Measurements from ENCODE around the gene TECPR1.
A peak's percentile ranks its signal among the peaks of the same experiment; 100 is the strongest.

The TECPR1 gene

DNA sequence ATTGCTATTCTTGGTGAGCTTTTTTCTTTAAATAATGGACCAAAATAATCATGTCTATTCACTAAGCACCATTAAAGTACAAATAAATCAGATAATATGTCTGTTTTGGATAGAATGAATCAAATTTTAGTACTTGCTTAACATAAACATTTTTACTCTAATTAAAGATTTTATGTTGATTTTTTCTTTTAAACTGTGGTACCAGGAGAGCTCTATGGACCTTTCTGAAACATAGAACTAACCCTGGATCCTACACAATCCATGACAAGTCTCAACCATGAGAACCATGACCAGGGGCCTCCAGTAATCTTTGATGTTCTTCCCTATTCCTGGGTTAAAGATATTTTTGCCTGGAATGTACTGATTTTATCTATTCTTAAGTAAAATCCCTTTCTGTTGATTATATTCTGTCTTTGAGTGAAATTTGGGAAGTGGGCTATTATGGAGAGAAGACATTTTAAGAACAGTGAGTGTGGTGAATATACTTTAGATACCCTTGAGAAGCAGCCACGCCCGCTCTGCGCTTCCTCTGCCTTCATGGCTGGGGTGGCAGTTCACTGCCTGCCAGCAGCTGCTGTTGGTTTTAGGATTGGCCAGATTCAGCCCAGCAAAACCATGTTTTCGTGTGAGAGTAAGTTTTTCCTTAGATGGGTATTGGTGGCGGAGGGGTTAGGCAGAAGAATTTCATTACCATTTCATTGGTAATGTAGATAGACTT, 83.0 kb downstream of the TECPR1 start:
- Histone ChIP-seq H3K4me1 (no peaks in the 10 kb centered on the region), H3K27ac (no peak overlapping the region), H3K9me3 (no peaks in the 10 kb centered on the region), H3K27me3 (no peaks in the 10 kb centered on the region), H3K4me3 (no peak overlapping the region), H3K36me3 (peaks cover 17 to 29% (median 18%) of the 10 kb centered on the region in 3 donors)
- no peak for DNase-seq
- TF ChIP-seq, protein P1, sequence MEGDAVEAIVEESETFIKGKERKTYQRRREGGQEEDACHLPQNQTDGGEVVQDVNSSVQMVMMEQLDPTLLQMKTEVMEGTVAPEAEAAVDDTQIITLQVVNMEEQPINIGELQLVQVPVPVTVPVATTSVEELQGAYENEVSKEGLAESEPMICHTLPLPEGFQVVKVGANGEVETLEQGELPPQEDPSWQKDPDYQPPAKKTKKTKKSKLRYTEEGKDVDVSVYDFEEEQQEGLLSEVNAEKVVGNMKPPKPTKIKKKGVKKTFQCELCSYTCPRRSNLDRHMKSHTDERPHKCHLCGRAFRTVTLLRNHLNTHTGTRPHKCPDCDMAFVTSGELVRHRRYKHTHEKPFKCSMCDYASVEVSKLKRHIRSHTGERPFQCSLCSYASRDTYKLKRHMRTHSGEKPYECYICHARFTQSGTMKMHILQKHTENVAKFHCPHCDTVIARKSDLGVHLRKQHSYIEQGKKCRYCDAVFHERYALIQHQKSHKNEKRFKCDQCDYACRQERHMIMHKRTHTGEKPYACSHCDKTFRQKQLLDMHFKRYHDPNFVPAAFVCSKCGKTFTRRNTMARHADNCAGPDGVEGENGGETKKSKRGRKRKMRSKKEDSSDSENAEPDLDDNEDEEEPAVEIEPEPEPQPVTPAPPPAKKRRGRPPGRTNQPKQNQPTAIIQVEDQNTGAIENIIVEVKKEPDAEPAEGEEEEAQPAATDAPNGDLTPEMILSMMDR (IDR thresholded peaks at IDR 0.05), result no peak
- intact Hi-C loops (cut with DNase I; ENCODE audit: low total_unique reads), result loop anchor here (2.0 to 5.0 kb wide), 2 partner anchors 62 to 147 kb away; partner anchors contain the start of gene LMTK2

DNA sequence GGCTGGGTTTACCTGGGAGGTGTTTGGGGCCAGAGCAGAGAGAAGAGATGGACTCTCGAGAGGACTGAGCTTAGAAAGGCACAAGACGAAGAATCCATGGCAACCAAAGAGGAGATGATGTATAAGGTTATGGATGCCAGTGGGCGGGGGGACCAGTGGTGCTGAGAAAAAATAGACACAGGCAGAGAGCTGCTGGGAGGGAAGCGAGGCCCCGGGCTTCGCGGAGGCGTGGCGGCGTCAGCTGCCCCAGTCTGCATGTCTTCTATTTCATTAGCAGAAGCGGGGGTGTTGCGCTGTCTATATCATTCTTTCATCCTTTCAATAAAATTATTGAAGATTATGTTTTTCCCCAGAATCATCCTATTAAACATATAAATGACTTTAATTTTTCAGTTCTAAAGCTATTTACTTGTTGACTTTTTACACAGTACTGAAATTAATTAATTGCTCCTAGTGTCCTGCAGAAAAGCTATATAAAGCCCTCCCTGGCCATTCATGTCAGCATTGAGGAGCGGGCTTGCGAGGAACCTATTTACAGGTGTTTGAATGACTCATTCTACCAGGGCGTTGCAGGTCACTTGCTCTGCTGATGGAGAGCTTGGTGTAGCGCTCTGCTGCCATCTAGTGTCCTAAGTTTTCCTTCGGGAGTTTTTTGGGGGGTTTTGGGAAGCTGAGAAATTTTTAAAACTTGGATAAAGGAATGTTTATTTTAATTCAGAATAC, 83.7 kb downstream of the TECPR1 start:
- Histone ChIP-seq H3K4me3 (no peak overlapping the region), H3K27ac (no peak overlapping the region), H3K4me1 (no peaks in the 10 kb centered on the region), H3K27me3 (no peaks in the 10 kb centered on the region), H3K9me3 (no peaks in the 10 kb centered on the region), H3K36me3 (peaks cover 12 to 25% (median 17%) of the 10 kb centered on the region in 3 donors)
- peak in 1 of 2 donors; percentile 38 for DNase-seq
- TF ChIP-seq, protein P1 (IDR thresholded peaks at IDR 0.05), result peak; percentile 69 to 84
- intact Hi-C loops (cut with DNase I; ENCODE audit: low total_unique reads), result loop anchor here (2.0 to 5.0 kb wide), 2 partner anchors 62 to 146 kb away; partner anchors contain the start of gene LMTK2

DNA sequence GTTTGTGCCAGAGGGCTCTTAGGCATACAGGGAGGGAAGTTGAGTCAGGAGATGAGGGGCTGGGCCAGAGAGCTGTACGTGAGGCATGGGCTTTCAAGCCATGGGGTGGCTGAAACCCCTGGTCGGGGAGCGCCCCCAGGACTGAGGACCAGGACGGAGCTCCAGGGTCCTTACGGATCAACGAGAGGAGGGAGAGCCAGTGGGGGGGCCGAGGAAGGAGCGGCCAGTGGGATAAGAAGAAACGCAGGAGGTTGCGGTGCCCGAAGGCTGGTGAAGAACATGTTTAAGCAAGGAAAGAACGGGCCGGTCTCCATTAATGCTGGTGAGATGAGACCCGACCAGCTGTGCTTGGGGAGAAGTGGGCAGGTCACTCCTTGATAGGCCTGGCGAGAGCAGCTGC, 84.4 kb downstream of the TECPR1 start:
- no peak for DNase-seq
- Histone ChIP-seq H3K4me3 (no peak overlapping the region), H3K27ac (no peak overlapping the region), H3K27me3 (no peaks in the 10 kb centered on the region), H3K36me3 (peaks cover 8 to 18% (median 13%) of the 10 kb centered on the region in 3 donors), H3K9me3 (no peaks in the 10 kb centered on the region), H3K4me1 (no peaks in the 10 kb centered on the region)
- intact Hi-C loops (cut with DNase I; ENCODE audit: low total_unique reads), result loop anchor here (2.0 to 5.0 kb wide), 2 partner anchors 61 to 145 kb away; partner anchors contain the start of gene LMTK2
- TF ChIP-seq, protein P1 (IDR thresholded peaks at IDR 0.05), result no peak

DNA sequence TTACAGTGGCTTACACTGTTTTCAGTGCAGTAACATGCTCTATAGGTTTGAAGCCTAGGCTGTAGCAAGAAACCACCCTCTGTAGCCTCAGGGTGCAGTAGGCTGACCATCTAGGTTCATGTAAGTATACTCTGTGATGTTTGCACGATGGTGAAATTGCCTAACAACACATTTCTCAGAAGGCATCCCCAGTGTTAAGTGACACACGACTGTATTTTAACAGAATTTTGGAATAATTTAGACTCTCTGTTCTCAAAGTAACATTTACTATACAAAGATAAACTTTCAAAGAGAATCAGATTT, 85.4 kb downstream of the TECPR1 start:
- TF ChIP-seq, protein P1 (IDR thresholded peaks at IDR 0.05), result no peak
- Histone ChIP-seq H3K4me1 (no peaks in the 10 kb centered on the region), H3K36me3 (peaks cover 0 to 7% (median 3%) of the 10 kb centered on the region in 3 donors), H3K4me3 (no peak overlapping the region), H3K9me3 (no peaks in the 10 kb centered on the region), H3K27me3 (no peaks in the 10 kb centered on the region), H3K27ac (no peak overlapping the region)
- intact Hi-C loops (cut with DNase I; ENCODE audit: low total_unique reads), result loop anchor here (5.0 kb wide), 1 partner anchor 144 kb away; no protein-coding TSS in a partner anchor
- no peak for DNase-seq

DNA sequence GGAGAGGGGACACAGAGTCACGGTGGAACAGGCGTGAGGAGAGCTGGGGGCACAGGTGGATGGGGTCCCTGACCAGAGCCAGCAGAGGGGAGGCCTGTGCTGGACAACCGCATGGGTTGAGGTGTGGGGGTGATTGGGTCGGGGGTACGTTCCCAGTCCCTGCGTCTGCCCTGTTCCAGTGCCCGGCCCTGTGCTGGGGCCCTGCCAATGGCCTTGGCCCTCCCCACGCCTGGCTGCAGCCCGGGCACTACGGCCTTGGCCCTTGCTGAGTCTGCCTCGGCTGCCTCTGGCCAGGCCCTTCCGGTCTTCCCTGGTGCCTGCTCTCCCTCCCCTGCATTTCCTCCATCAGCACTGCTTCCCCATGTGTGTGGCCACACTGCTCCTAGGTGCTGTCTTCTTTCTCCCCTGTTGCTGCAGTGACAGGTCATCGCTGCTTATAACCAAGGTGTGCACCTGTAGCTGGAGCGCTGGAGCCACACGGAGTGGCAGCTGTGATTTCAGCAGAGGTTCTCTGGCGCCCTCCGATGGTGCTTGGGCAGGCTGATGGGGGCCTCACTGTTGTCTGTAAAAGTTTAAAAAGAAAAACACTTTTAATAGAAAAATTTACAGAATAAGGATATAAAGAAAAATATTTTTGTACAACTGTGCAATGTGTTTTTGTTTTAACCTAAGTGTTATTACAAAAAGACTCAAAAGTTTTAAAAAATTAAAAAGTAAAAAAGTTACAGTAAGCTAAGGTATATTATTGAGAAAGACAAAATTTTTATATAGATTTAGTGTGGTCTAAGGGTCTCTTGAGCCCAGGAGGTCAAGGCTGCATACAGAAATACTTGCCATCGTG, 86.0 kb downstream of the TECPR1 start:
- intact Hi-C loops (cut with DNase I; ENCODE audit: low total_unique reads), result loop anchor here (5.0 kb wide), 1 partner anchor 144 kb away; no protein-coding TSS in a partner anchor

More for the DNA sequence above, 86.0 kb downstream of the TECPR1 start:
- Histone ChIP-seq H3K9me3 (no peaks in the 10 kb centered on the region), H3K27ac (no peak overlapping the region), H3K4me3 (no peak overlapping the region), H3K4me1 (no peaks in the 10 kb centered on the region), H3K36me3 (peaks cover 0 to 2% (median 0%) of the 10 kb centered on the region in 3 donors), H3K27me3 (no peaks in the 10 kb centered on the region)
- TF ChIP-seq, protein P1 (IDR thresholded peaks at IDR 0.05), result peak in 1 of 2 experiments; percentile 34
- no peak for DNase-seq

Measured in tibial artery (tissue), 4 donors.